OCI-M1 (cell line): ENCODE results near the gene NES.
A peak's percentile ranks its signal among the peaks of the same experiment; 100 is the strongest.

Source experiments
- DNase-seq: peaks from one replicate; lab custom pipeline; 2025; lab: John Stamatoyannopoulos, UW

The NES gene, protein sequence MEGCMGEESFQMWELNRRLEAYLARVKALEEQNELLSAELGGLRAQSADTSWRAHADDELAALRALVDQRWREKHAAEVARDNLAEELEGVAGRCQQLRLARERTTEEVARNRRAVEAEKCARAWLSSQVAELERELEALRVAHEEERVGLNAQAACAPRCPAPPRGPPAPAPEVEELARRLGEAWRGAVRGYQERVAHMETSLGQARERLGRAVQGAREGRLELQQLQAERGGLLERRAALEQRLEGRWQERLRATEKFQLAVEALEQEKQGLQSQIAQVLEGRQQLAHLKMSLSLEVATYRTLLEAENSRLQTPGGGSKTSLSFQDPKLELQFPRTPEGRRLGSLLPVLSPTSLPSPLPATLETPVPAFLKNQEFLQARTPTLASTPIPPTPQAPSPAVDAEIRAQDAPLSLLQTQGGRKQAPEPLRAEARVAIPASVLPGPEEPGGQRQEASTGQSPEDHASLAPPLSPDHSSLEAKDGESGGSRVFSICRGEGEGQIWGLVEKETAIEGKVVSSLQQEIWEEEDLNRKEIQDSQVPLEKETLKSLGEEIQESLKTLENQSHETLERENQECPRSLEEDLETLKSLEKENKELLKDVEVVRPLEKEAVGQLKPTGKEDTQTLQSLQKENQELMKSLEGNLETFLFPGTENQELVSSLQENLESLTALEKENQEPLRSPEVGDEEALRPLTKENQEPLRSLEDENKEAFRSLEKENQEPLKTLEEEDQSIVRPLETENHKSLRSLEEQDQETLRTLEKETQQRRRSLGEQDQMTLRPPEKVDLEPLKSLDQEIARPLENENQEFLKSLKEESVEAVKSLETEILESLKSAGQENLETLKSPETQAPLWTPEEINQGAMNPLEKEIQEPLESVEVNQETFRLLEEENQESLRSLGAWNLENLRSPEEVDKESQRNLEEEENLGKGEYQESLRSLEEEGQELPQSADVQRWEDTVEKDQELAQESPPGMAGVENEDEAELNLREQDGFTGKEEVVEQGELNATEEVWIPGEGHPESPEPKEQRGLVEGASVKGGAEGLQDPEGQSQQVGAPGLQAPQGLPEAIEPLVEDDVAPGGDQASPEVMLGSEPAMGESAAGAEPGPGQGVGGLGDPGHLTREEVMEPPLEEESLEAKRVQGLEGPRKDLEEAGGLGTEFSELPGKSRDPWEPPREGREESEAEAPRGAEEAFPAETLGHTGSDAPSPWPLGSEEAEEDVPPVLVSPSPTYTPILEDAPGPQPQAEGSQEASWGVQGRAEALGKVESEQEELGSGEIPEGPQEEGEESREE (N-terminal part only)

DNA sequence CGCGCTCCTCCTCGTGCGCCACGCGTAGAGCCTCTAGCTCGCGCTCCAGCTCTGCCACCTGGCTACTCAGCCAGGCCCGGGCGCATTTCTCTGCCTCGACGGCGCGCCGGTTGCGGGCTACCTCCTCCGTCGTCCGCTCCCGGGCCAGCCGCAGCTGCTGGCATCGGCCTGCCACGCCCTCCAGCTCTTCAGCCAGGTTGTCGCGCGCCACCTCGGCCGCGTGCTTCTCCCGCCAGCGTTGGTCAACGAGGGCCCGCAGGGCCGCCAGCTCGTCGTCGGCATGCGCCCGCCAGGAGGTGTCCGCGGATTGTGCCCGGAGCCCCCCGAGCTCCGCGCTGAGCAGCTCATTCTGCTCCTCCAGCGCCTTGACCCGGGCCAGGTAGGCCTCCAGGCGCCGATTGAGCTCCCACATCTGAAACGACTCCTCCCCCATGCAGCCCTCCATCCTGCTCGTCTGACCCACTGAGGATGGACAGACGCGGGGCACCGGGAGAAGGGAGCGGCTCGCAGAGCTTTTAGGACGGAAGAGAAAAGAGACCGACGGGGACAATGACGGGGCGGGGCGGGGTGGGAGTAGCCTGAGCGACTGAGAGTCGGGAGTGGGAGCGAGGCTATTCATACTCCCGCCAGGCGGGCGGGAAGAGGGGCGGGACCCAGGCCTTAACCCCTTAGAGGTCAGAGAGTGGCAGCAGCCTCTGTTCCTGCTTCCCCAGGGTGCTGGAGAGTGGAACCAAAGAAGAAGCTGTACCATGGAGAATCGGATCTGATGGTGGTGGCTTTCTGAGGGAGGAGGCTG is at the start of gene NES:
TSS of gene NES (minus strand) at position 588 of the 796 bp plus-strand sequence. CDS start at position 445, 143 bp downstream.
- peak; percentile 50 for DNase-seq

DNA sequence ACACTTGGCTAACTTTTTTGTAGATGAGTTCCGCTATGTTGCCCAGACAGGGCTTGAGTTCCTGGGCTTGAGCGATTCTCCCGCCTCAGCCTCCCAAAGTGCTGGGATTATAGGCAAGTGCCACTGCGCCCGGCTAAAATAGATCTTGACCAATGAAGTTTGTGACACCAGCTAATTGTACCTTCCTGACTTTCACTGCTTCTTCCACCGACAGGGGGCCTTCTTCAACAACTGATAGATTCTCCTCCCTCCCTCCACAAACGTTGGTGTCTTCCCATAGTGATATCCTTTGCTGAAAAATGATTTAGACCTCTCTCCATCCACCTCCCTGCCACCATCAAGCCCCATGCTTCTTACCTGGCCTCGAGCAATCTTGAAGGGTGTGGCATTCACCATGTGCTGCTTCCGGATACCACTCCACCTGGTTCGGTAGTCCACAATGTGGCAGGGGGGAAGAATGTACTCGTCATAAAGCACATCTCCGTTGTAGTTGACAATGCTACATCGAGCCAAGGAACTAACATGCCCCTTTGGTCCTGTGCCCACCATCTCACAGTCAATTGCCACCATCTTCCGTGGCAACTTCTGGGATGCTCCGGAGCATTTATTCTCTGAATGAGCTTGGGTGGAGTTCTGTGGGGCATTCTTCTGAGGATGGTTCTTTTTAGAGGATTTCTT is 49.5 kb upstream of the NES start:
- DNase-seq = peak; percentile 91

DNA sequence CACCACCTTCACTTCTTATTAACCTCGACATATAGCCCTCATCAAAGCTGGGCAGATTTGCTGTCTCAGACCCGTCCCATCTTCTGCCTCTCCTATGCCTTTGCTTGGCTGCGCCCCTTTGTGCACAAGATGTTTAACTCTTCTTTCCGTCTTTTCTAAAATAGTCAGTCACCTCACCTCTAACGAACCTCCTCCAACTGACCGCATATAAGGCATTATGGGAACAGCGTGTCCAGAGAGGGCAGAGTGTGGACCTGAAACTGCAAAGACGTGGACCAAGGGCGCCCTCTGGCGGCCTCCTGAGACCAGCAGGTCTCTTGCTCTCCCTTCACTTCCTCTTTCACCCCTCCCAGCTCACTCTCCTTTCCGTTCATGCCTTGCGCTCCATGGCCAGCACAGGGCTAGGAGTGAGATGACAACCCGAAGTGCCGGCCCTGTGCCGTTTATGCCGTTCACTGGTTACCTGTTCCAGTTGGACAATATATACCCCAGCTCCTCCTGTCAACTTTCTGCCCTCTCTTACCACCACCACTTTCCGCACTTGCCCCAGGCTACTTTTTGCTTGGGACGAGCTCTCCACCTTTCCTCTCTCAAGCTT is 48.6 kb upstream of the NES start:
- DNase-seq = peak; percentile 97

GRCh38 chr1:156721535-156721934 is 44.3 kb upstream of the NES start:
- no peak for DNase-seq

GRCh38 chr1:156721131-156721530 is 43.9 kb upstream of the NES start:
- DNase-seq = no peak

GRCh38 chr1:156717351-156717750 is 40.1 kb upstream of the NES start:
- DNase-seq = no peak

DNA sequence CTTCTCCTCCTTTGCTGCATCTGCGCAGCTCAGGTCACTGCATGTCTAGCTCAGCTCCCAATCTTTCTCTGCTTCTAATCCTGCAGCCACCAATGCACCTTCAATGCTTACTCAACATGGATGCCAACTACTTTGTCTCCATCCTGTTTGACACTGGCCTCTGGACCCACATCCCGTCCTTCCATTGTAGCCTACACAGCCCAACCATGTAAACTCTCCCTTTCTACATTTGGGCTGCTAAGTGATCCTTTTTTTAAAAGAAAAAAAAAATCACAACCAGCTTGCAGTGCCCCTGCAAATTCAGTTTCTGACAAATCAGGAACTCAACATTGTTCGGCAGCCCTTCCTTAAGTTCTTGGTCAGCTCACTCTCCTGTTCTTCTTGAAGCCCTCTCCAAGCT is 37.6 kb upstream of the NES start:
- DNase-seq = no peak

DNA sequence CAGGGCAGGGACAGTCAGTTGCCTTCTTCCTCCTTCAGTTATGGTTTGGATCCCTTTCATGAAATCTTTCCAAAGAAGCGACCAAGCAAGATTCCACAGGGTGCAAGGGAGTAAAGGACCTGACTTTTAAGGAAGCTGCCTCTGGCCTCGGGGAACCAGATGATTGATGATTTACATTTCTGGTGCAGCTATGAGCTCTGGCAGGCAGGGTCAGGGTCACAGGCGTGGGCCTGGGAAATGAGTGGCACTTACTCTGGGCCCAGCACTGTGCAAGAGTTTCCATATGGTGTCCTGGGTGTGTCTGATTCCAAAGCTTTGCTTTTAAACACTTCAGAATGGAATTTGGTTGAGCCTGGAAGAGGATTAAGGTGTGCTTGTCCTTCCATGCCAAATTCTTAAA is 35.4 kb upstream of the NES start:
- DNase-seq = no peak

DNA sequence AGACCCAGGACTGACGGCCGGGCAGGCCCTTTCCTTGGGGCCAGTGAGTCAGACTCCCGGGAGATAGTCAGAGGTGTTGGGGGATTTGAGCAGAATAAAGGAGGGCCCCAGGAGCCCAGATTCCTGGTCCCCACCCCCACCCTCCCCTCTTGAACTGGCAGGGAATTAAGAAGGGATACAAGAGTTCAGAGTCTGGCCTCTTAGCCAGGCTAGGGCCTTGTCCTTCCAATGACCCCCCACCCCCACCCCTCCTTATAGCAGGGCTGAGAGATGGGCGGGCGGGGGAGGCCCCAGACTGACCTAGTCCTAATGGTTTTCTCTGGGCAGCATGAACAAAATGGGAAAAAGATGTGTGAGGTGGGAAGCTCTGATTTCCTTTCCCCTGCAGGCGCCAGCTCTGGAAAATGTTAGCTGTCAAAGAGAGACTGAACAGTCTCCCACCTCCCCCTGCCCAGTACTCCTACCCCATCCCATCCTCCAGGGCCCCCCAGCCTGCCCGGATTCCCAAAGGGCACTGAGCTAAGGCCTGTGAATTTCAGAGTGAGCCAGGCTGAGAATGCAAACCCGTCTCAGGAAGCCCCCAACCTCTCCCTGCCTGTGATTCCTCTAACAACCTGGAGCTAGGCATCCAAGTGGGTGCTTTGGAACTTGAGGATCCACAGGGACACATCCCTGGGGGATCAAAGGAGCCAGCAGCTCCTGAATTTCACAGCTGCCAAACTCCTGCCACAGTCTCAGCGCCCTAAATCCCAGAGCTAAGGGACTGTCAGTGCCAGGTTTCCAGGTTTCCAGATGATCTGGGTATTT is 34.0 kb upstream of the NES start:
- no peak for DNase-seq

- no peak for DNase-seq
Measured at GRCh38 chr1:156709757-156710489, 32.7 kb upstream of the NES start.

DNA sequence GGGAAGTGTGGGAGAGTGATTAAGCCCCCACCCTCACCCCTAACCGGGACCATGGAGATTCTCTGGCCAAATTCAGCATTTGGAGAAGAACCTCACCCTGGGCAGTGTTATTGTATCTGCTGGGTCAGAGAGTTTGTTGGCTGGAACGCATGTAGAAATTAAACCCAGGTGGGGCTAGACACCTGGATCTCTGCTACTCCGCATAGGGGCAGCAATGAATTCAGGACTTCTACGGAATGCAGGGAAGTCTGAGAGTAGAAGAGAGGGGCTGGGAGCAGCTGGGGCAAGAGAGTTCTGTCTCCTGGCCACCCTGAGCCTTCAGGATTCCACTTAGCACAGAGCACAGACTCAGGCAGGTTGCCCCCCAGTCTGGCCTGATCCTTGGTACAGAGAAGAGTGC is 31.8 kb upstream of the NES start:
- DNase-seq = no peak

DNA sequence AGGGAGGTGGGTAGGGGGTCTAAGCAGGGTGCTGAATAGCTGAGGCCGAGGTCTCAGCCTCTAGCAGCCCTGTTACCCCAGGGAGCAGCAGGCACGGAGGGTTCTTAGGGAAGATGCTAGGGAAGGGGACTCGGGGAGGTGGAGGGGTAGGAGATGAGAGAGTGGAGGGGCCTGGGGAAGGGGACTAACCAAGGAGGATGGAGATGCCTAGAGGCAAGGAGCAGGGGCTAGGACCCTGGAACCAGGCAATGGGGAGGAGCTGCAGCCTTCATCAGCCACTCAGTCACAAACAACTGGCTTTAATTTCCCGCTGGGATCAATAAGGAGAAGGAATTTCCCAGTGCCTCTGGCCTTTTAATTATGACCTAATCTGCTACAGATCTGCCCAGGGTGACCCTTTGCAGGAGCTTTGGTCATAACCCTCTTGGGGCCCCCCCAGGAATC is 31.0 kb upstream of the NES start:
- DNase-seq = no peak

DNA sequence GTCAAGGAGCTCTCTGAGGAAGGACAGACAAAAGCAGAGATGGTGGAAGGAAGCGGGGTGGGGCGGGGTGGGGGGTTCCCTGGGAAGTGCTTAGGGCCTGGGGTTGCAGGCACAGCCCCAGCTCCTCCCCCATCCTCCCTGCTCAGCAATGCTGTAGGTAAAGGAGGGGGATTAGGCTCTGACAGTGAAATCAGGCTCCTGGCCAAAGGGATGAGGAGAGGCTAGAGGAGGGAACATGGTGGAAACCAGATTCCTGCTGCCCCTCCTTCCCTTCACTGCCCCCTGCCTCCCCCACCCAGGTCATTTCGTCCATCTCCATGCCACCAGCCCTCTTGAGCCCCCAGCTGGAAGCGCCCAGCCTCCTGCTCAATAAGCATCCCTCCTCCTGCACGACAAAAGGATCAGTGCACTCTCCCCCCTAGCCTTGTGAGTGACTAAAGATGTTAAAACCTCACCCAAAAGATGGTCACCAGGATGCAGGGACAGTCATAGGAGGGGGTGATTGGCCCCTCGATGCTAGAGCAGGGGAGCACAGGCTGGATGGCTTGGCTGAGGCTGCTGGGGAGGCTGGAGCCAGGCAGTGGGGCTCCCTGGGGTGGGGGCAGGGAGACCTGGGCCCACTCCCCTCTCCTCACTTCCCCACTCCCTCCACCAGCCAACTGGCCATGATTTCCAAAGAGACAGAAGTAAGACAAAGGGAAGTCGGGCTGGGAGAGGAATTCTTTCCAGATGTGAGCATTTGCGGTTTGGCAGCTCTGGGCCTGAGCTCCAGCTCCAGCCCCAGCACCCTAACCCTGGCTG is 30.4 kb upstream of the NES start:
- DNase-seq = no peak

DNA sequence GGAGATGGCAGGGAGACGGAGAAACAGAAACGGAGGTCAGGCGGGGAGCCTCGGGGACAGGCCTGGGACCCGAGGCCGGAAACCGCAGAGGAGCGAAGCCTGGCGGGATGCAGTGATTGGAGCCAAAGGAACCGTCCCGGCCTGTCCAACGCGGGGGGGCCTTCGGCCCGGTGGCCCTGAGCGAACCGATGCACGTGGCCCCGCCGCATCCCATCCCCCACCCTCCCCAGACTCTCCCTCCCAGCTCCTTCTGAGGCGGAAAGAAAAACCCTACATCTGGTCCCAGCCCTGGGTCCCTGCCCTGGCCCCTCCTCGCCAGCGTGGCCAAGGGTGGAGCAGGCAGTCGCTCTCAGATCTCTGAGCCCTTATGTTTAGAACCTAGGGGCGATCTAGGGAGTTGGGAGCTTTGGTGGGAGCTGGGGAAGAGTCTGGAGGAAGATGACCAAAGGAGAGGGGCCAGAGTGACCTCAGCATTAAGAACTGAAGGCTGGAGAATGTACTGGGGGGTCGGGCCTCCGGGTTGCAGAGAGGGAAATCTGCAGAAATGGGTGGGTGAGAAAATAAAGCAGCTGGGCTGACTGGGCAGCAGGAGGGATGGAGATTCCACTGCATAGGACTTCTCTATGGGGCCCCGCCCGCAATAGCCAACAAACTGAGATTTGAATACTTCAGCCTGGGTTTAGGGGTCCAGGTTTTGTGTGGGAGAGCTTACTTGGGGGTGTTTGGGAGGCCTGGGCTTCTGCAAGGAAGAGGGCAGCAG is 29.6 kb upstream of the NES start:
- DNase-seq = no peak

DNA sequence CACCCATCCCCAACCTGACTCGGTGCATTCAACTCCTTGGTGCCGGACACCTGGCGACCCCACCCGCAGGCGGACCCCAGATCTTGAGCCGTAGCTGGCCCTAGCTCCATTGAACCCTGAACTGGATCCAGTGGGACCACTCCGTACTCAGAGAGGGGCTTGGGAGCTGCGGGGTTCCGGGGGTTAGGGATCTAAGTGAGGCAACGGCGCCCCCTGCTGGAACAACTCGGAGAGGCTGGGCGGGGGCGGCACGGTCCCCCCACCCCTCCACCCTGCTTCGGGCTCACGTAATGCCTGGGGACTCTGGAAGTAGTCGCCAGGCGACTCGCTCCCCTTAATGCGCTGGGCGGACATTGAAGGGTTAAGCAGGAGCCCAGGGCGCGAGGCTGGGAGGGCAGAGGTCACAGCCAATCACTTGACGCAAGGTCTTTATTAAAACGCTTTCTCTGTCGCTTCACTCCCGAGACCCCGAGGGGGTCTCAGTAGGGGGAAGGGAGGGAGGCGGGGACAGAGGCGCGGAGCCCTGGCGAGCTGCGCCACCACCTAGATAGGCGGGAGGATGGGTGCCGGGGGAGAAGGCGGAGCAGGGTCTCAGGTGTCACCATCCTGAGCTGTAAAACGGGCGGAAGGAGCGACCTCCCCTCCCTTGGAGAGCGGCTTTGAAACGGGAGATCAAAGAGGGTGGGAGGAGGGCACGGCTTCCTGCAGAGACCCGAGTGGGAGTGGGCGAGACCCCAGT is 28.9 kb upstream of the NES start:
- DNase-seq = peak; percentile 79

DNA sequence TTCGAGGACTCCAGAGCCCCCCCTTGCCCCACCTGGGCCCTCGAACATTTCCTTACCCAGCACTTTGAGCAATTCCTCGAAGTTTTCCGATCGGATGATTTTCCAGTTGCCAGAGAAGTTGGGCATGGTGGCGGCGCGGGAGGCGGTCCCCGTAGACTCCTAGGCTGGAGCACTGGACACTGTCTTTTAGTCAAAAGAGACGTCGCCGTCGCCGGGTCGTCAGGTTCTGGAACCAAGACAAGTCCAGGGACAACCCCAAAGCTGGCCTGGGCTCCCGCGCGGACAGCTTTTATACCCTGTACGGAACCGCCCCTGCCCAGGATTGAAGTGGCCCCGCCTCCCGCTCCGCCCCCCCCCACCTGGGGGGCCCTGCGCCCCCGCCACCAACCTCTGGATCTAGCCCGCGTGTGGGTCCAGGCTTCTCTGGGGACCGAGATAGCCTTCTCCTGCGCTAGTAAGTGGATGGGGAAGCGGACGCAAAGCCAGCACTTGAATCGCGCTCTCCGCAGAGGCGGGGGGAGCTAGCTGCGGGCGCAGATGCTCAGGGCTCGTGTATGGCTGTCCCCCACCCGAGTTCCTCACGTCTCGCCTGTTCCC is 28.2 kb upstream of the NES start, which contains the start of gene CRABP2:
TSS of gene CRABP2 (minus strand) at position 263 of the 597 bp plus-strand sequence. CDS start at position 126, 137 bp downstream.
- DNase-seq = peak; percentile 61
